PC-9 (cell line): ENCODE measurements around the gene ETV1. TPM values are rescaled to one million over a fixed set of nuclear protein-coding genes. Genes with fewer than 3 reads are reported as not detected.

Source experiments
- BruUV-seq: library from RNA; stranded (reverse); fragments of 400-500 nt; replicated peaks from 2 replicates; lab custom pipeline; 2021; lab: Mats Ljungman, UMichigan
- CTCF ChIA-PET: fragments of 300-600 bp; sonication (Branson Sonifier 250); formaldehyde crosslinking; loops from one replicate; lab custom pipeline; 2022; ENCODE audit warnings: antibody characterized with exemption; lab: Charles Lee
- POLR2A ChIA-PET: fragments of 300-600 bp; sonication (Branson Sonifier 250); formaldehyde crosslinking; loops from one replicate; lab custom pipeline; 2022; ENCODE audit warnings: antibody characterized with exemption; ENCODE audit not compliant: unreplicated experiment; lab: Charles Lee
- DNase-seq, 2 experiments: peaks; one replicate each; pipeline versions ENCODE4 v3.0.0 to v3.0.0-alpha.2; 2015 to 2022; ENCODE audit warnings: mixed read lengths in 1 of 2
- H2AFZ ChIP-seq: fragments of 200-600 bp; sonication (generic); 2 replicates; pipeline ENCODE4 v1.8.1; 2017; ENCODE audit warnings: antibody characterized with exemption
- H3F3A ChIP-seq: fragments of 200-600 bp; sonication (generic); 2 replicates; pipeline ENCODE4 v1.8.1; 2017; ENCODE audit warnings: antibody characterized with exemption, mild to moderate bottlenecking, low read depth; ENCODE audit not compliant: insufficient read depth
- H3K27ac ChIP-seq: fragments of 200-600 bp; sonication (generic); 2 replicates; pipeline ENCODE4 v1.6.1; 2016; ENCODE audit warnings: mixed run types
- H3K27me3 ChIP-seq: fragments of 200-600 bp; sonication (generic); 2 replicates; pipeline ENCODE4 v1.6.1; 2016; ENCODE audit warnings: low read depth, mixed run types; ENCODE audit not compliant: insufficient read depth
- H3K36me3 ChIP-seq: fragments of 200-600 bp; sonication (generic); 2 replicates; pipeline ENCODE4 v1.6.1; 2016; ENCODE audit warnings: low read depth, mixed run types
- H3K4me1 ChIP-seq: fragments of 200-600 bp; sonication (generic); replicated peaks from 2 replicates; pipeline ENCODE4 v1.6.1; 2016; ENCODE audit warnings: mixed run types; ENCODE audit not compliant: insufficient read depth
- H3K4me2 ChIP-seq: fragments of 200-600 bp; sonication (generic); 2 replicates; pipeline ENCODE4 v1.6.1; 2017; ENCODE audit warnings: mixed run types
- H3K4me3 ChIP-seq: fragments of 200-600 bp; sonication (generic); 2 replicates; pipeline ENCODE4 v1.6.1; 2016; ENCODE audit warnings: mixed run types
- H3K79me2 ChIP-seq: fragments of 200-600 bp; sonication (generic); 2 replicates; pipeline ENCODE4 v1.6.1; 2017; ENCODE audit warnings: low read depth, mixed run types
- H3K9me2 ChIP-seq: fragments of 200-600 bp; sonication (generic); 2 replicates; pipeline ENCODE4 v1.8.1; 2017; ENCODE audit warnings: mild to moderate bottlenecking; ENCODE audit not compliant: insufficient read depth
- H3K9me3 ChIP-seq: fragments of 200-600 bp; sonication (generic); 2 replicates; pipeline ENCODE4 v1.8.1; 2016; ENCODE audit warnings: low read depth; ENCODE audit not compliant: insufficient read depth
- H4K20me1 ChIP-seq: fragments of 200-600 bp; sonication (generic); 2 replicates; pipeline ENCODE4 v1.8.1; 2017; ENCODE audit not compliant: insufficient read depth
- EZH2 ChIP-seq: fragments of 200-600 bp; sonication (generic); IDR thresholded peaks from 2 replicates; pipeline ENCODE4 v1.8.0; 2017; ENCODE audit warnings: antibody characterized with exemption, low read depth
- intact Hi-C: fragments of 100-400 bp; cut with micrococcal nuclease; formaldehyde crosslinking; loops from one replicate; pipeline ENCODE4 v1.10.0; 2022; ENCODE audit not compliant: unreplicated experiment
- total RNA-seq: library from RNA; stranded (reverse); gene quantifications from 2 replicates; pipeline ENCODE4 v1.2.3, GENCODE V29; 2021
- TF ChIP-seq, protein P1 (sequence below): fragments of 200-600 bp; sonication (generic); conservative IDR thresholded peaks from 2 replicates; pipeline ENCODE4 v1.6.1; 2017; ENCODE audit warnings: mixed run types, antibody characterized with exemption, mild to moderate bottlenecking, moderate library complexity

The ETV1 gene
- total RNA-seq, 1 experiment from 2014 or later = 9.0 TPM

DNA sequence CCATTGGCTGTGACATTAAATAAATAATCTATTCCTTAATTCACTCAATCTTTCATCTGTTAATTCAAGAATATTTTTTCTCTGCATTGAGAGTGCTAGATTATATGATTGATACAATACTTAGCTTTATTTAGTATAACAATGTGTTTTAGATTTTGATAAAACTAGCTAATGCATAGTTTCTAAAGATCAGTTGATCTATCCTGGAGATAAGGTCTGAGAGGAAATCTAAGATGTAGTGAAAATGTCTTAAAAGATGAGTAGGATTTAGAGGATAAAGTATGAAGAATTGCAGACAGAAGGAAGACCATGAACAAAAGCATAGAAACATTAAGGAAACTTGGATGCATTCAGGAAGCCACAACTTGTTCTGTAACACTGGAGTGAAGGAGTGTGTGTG is 110.3 kb downstream of the ETV1 start:
- no peaks in the 10 kb centered on the region for H3K79me2 ChIP-seq
- 0 out of 2 replicates have a peak, but pooled peaks cover 4% of the 10 kb centered on the region for H3K4me1 ChIP-seq
- CTCF ChIA-PET = interaction anchor here (0.6 kb wide), 1 partner anchor 18 kb away, joined by 7 read pairs; no protein-coding TSS in a partner anchor
- TF ChIP-seq, protein P1, sequence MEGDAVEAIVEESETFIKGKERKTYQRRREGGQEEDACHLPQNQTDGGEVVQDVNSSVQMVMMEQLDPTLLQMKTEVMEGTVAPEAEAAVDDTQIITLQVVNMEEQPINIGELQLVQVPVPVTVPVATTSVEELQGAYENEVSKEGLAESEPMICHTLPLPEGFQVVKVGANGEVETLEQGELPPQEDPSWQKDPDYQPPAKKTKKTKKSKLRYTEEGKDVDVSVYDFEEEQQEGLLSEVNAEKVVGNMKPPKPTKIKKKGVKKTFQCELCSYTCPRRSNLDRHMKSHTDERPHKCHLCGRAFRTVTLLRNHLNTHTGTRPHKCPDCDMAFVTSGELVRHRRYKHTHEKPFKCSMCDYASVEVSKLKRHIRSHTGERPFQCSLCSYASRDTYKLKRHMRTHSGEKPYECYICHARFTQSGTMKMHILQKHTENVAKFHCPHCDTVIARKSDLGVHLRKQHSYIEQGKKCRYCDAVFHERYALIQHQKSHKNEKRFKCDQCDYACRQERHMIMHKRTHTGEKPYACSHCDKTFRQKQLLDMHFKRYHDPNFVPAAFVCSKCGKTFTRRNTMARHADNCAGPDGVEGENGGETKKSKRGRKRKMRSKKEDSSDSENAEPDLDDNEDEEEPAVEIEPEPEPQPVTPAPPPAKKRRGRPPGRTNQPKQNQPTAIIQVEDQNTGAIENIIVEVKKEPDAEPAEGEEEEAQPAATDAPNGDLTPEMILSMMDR = no peak
- no peak for TF ChIP-seq EZH2
- no peaks in the 10 kb centered on the region for H3K36me3 ChIP-seq
- DNase-seq = no peak
- intact Hi-C loops = no loop called here
- no peaks in the 10 kb centered on the region for H3K27me3 ChIP-seq
- no peak overlapping the region for H2AFZ ChIP-seq
- no peaks in the 10 kb centered on the region for H3K9me2 ChIP-seq
- no peaks in the 10 kb centered on the region for H3K9me3 ChIP-seq
- H3K4me2 ChIP-seq = no peak overlapping the region
- H4K20me1 ChIP-seq = no peaks in the 10 kb centered on the region
- no peaks in the 10 kb centered on the region for H3F3A ChIP-seq
- POLR2A ChIA-PET = no interaction called here
- H3K27ac ChIP-seq = no peak overlapping the region
- no TSS peak for BruUV-seq
- no peak overlapping the region for H3K4me3 ChIP-seq

DNA sequence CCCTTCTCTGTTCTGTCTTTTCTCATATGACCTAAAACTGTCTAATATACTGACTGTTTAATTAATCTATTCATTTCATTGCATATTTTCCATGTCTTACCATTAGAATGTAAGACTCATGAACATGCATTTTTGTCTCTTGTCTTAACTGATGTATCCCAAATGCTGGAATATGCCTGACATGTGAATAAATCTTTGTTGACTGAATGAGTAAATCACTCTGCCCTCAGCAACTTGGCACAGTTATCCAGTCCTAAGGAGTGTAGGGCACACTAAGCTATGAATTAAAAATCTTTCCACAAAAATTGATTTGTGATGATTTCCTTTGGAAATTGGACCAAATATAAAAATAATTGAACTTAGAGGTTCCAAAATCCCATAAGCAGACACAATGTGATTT is 111.3 kb downstream of the ETV1 start:
- TF ChIP-seq EZH2 = no peak
- TF ChIP-seq, protein P1 = no peak
- Histone ChIP-seq H2AFZ (no peak overlapping the region), H3F3A (no peaks in the 10 kb centered on the region), H4K20me1 (no peaks in the 10 kb centered on the region), H3K27ac (no peak overlapping the region), H3K4me1 (0 out of 2 replicates have a peak, but pooled peaks cover 4% of the 10 kb centered on the region), H3K4me3 (no peak overlapping the region), H3K36me3 (no peaks in the 10 kb centered on the region), H3K9me3 (no peaks in the 10 kb centered on the region), H3K27me3 (no peaks in the 10 kb centered on the region), H3K4me2 (no peak overlapping the region), H3K9me2 (no peaks in the 10 kb centered on the region), H3K79me2 (no peaks in the 10 kb centered on the region)
- intact Hi-C loops = no loop called here
- no peak for DNase-seq
- ChIA-PET CTCF (interaction anchor here (0.6 kb wide), 1 partner anchor 1577 kb away, joined by 5 read pairs; no protein-coding TSS in a partner anchor), POLR2A (no interaction called here)
- no TSS peak for BruUV-seq

DNA sequence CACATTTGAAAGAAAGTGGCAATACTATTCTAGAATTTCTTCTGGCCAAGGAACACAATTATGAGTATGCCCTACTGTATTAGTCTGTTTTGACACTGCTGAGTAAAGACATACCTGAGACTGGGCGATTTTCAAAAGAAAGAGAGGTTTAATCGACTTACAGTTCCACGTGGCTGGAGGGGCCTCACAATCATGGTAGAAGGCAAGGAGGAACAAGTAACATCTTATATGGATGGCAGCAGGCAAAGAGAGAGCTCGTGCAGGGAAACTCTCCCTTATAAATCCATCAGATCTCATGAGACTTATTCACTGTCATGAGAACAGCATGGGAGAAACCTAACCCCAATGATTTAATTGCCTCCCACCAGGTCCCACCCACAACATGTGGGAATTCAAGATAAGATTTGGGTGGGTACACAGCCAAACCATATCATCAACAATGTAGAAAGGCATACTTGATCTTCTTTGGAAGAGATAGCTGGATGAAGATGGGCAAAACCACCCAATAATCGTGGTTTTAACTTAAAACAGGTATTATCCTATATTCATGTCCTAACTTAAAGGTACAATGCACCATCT is 113.9 kb downstream of the ETV1 start:
- Histone ChIP-seq H3K4me2 (no peak overlapping the region), H3K36me3 (no peaks in the 10 kb centered on the region), H3F3A (no peaks in the 10 kb centered on the region), H4K20me1 (no peaks in the 10 kb centered on the region), H3K4me1 (0 out of 2 replicates have a peak, but pooled peaks cover 4% of the 10 kb centered on the region), H3K27ac (no peak overlapping the region), H3K4me3 (no peak overlapping the region), H3K9me3 (no peaks in the 10 kb centered on the region), H3K79me2 (no peaks in the 10 kb centered on the region), H3K9me2 (no peaks in the 10 kb centered on the region), H2AFZ (no peak overlapping the region), H3K27me3 (no peaks in the 10 kb centered on the region)
- ChIA-PET CTCF (no interaction called here), POLR2A (no interaction called here)
- TF ChIP-seq EZH2 = no peak
- TF ChIP-seq, protein P1 = no peak
- DNase-seq = no peak
- BruUV-seq = no TSS peak
- intact Hi-C loops = no loop called here
